Smooth muscle cell (in vitro differentiated cells): ENCODE results near the gene PRKCZ. TPM values are rescaled to one million over a fixed set of nuclear protein-coding genes. Genes with fewer than 3 reads are reported as not detected.

ENCODE experiments used
- DNase-seq: peaks from one replicate; lab custom pipeline; 2025; ENCODE audit not compliant: unreplicated experiment; lab: John Stamatoyannopoulos, UW
- H2AFZ ChIP-seq: fragments of 200-600 bp; sonication (generic); 2 replicates; pipeline ENCODE4 v1.6.0; 2016; ENCODE audit warnings: antibody characterized with exemption, low read depth, mild to moderate bottlenecking
- H3F3A ChIP-seq: fragments of 200-600 bp; sonication (generic); 2 replicates; pipeline ENCODE4 v1.6.0; 2017; ENCODE audit warnings: antibody characterized with exemption, low read depth
- H3K27ac ChIP-seq: fragments of 200-600 bp; sonication (generic); 2 replicates; pipeline ENCODE4 v1.5.1; 2016; ENCODE audit warnings: low read depth, mild to moderate bottlenecking
- H3K27me3 ChIP-seq: fragments of 200-600 bp; sonication (generic); 2 replicates; pipeline ENCODE4 v1.6.1; 2016; ENCODE audit warnings: low read depth, mild to moderate bottlenecking
- H3K36me3 ChIP-seq: fragments of 200-600 bp; sonication (generic); 2 replicates; pipeline ENCODE4 v1.5.1; 2016; ENCODE audit warnings: low read depth
- H3K4me1 ChIP-seq: fragments of 200-600 bp; sonication (generic); 2 replicates; pipeline ENCODE4 v1.5.1; 2016; ENCODE audit warnings: low read depth
- H3K4me2 ChIP-seq: fragments of 200-600 bp; sonication (generic); 2 replicates; pipeline ENCODE4 v1.6.0; 2016; ENCODE audit warnings: mild to moderate bottlenecking
- H3K4me3 ChIP-seq: fragments of 200-600 bp; sonication (generic); 2 replicates; pipeline ENCODE4 v1.5.1; 2016; ENCODE audit warnings: mild to moderate bottlenecking
- H3K79me2 ChIP-seq: fragments of 200-600 bp; sonication (generic); 2 replicates; pipeline ENCODE4 v1.6.0; 2016; ENCODE audit warnings: low read depth, mild to moderate bottlenecking
- H3K9ac ChIP-seq: fragments of 200-600 bp; sonication (generic); 2 replicates; pipeline ENCODE4 v1.6.0; 2016; ENCODE audit warnings: low read depth
- H3K9me3 ChIP-seq: fragments of 200-600 bp; sonication (generic); replicated peaks from 2 replicates; pipeline ENCODE4 v1.5.1; 2016; ENCODE audit warnings: low read depth
- H4K20me1 ChIP-seq: fragments of 200-600 bp; sonication (generic); 2 replicates; pipeline ENCODE4 v1.6.0; 2016; ENCODE audit warnings: low read depth
- CTCF ChIP-seq: fragments of 200-600 bp; sonication (generic); IDR thresholded peaks from 2 replicates; pipeline ENCODE4 v1.5.1; 2017; ENCODE audit warnings: borderline replicate concordance, mild to moderate bottlenecking, antibody characterized with exemption; ENCODE audit not compliant: insufficient read depth, poor library complexity, severe bottlenecking
- WGBS: methylation state at CpG from one replicate; pipeline ENCODE4 v1.1.7; 2016; ENCODE audit warnings: low lambda C conversion rate; 5-methylcytosine and 5-hydroxymethylcytosine counted together
- polyA plus RNA-seq: library from polyadenylated mRNA; unstranded; fragments of >200 nt; fragmentation: Nextera tagmentation; extraction: Ambion mirVana; gene quantifications from 2 replicates; pipeline ENCODE4 v1.2.1, GENCODE V29; 2016
- total RNA-seq: library from RNA; depleted of rRNA; stranded (reverse); fragments of >200 nt; gene quantifications from 2 replicates; pipeline ENCODE4 v1.2.3, GENCODE V29; 2014

PRKCZ gene
- total and polyA plus RNA-seq, 2 experiments from 2014 or later = 5.8 to 10.3 TPM

GRCh38 chr1:2033165-2033564, 17.0 kb upstream of the PRKCZ start:
- Histone ChIP-seq H3K27me3 (no peaks in the 10 kb centered on the region), H3K4me1 (no peaks in the 10 kb centered on the region), H3K79me2 (no peaks in the 10 kb centered on the region), H3K4me2 (no peak overlapping the region), H2AFZ (no peak overlapping the region), H3K36me3 (no peaks in the 10 kb centered on the region), H4K20me1 (no peaks in the 10 kb centered on the region), H3K27ac (no peak overlapping the region), H3K4me3 (no peak overlapping the region), H3F3A (no peaks in the 10 kb centered on the region), H3K9me3 (no peaks in the 10 kb centered on the region), H3K9ac (no peak overlapping the region)
- 86% methylated on average over 13 of the region's 13 CpGs for WGBS
- DNase-seq = no peak
- no peak for TF ChIP-seq CTCF

GRCh38 chr1:2036287-2036686, 13.9 kb upstream of the PRKCZ start:
- no peaks in the 10 kb centered on the region for H3K4me1 ChIP-seq
- TF ChIP-seq CTCF = no peak
- H3K79me2 ChIP-seq = no peaks in the 10 kb centered on the region
- H3K4me3 ChIP-seq = no peak overlapping the region
- 90% methylated on average over 15 of the region's 15 CpGs for WGBS
- no peaks in the 10 kb centered on the region for H3F3A ChIP-seq
- H3K36me3 ChIP-seq = no peaks in the 10 kb centered on the region
- no peak overlapping the region for H3K27ac ChIP-seq
- H2AFZ ChIP-seq = no peak overlapping the region
- no peak overlapping the region for H3K9ac ChIP-seq
- H3K9me3 ChIP-seq = no peaks in the 10 kb centered on the region
- H3K27me3 ChIP-seq = peaks cover 2% of the 10 kb centered on the region
- no peaks in the 10 kb centered on the region for H4K20me1 ChIP-seq
- H3K4me2 ChIP-seq = no peak overlapping the region
- no peak for DNase-seq

- Histone ChIP-seq H3K27ac (no peak overlapping the region), H3K9me3 (no peaks in the 10 kb centered on the region), H3F3A (no peaks in the 10 kb centered on the region), H3K79me2 (no peaks in the 10 kb centered on the region), H4K20me1 (no peaks in the 10 kb centered on the region), H3K4me3 (no peak overlapping the region), H2AFZ (no peak overlapping the region), H3K36me3 (no peaks in the 10 kb centered on the region), H3K9ac (no peak overlapping the region), H3K4me2 (no peak overlapping the region), H3K4me1 (no peaks in the 10 kb centered on the region), H3K27me3 (peaks cover 2% of the 10 kb centered on the region)
- 85% methylated on average over 17 of the region's 18 CpGs for WGBS
- no peak for DNase-seq
- no peak for TF ChIP-seq CTCF
Measured at GRCh38 chr1:2037314-2037979, 12.8 kb upstream of the PRKCZ start.

- 96% methylated on average over 8 of the region's 8 CpGs for WGBS
- Histone ChIP-seq H3K4me1 (no peaks in the 10 kb centered on the region), H3K79me2 (no peaks in the 10 kb centered on the region), H3K36me3 (no peaks in the 10 kb centered on the region), H4K20me1 (no peaks in the 10 kb centered on the region), H2AFZ (no peak overlapping the region), H3K4me3 (no peak overlapping the region), H3K9ac (no peak overlapping the region), H3K27me3 (peaks cover 2% of the 10 kb centered on the region), H3K9me3 (no peaks in the 10 kb centered on the region), H3K27ac (no peak overlapping the region), H3F3A (no peaks in the 10 kb centered on the region), H3K4me2 (no peak overlapping the region)
- no peak for TF ChIP-seq CTCF
- no peak for DNase-seq
Measured at GRCh38 chr1:2038229-2038628, 12.0 kb upstream of the PRKCZ start.
